Hindlimb muscle (tissue), 1 donor: ENCODE results near the gene PITPNB. TPM values are rescaled to one million over a fixed set of nuclear protein-coding genes. Genes with fewer than 3 reads are reported as not detected.

Experiments used
- DNase-seq: peaks from one replicate; pipeline ENCODE4 v3.0.0-alpha.2; 2013
- polyA plus RNA-seq: library from polyadenylated mRNA; unstranded; fragments of 120-200 nt; gene quantifications from one replicate; pipeline ENCODE4 v1.2.1, GENCODE V29; 2013; ENCODE audit not compliant: insufficient read length

PITPNB gene
- polyA plus RNA-seq, 1 donor: 38.3 TPM

DNA sequence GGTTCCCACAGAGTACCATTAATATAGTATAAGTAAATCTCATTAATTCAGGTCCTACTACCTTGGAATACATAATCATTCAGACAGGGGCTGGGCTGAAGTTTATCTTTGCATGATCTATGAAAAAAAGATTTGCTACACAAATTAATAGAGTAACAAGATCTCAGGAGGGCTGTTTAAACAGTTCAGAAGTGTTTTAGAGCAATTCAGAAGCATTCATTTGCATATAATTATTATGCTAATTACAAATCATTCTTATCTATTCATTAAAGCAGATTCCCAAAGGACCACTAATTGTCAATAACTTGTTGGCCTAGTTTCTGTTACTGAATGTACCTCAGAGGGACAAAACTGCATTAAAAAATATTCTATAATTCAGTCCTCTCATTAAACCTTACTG, 40.5 kb downstream of the PITPNB start:
- no peak for DNase-seq

DNA sequence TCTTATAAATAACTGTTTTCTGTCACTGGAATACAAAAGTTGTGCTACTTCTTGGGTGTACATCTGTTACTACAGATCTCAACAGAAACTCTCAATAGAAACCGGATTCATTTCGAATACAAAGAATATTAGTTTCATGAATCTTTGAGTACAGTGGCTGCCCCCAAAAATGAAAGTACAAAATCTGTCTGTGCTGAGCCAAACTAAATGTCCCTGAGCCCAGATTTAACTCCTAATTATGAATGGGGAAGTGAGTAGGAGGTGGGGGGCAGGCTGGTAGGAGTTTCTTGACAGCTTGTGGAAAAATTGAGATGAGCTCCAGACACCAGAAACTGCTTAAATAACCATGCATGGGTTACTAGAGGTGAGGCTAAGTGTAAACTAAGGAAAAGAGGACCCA, 41.6 kb downstream of the PITPNB start:
- DNase-seq: no peak

DNA sequence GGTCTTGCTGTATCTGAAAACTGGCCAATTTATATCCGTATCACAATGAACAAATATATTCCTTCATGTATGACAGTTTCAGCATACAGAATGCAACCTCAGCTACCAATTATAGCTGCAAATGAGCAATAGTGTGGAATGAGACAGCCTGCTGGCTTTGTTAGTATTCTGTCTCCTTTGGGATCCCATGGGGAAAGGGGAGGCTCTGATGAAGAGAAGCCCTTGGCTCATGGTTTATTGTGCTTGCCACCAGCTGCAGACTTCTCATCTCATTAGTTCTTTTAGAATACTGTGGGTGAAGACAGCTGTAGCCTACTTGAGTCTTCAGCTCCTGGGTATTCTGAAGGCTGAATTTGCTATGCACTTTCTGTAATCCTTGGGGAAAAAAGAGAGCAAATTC, 42.4 kb downstream of the PITPNB start:
- DNase-seq: no peak

GRCh38 chr22:27875951-27876350, 43.1 kb downstream of the PITPNB start:
- DNase-seq: no peak

GRCh38 chr22:27874764-27875163, 44.3 kb downstream of the PITPNB start:
- DNase-seq: no peak

GRCh38 chr22:27874185-27874584, 44.9 kb downstream of the PITPNB start:
- no peak for DNase-seq

- no peak for DNase-seq
Observed at GRCh38 chr22:27873472-27873871, 45.6 kb downstream of the PITPNB start.

DNA sequence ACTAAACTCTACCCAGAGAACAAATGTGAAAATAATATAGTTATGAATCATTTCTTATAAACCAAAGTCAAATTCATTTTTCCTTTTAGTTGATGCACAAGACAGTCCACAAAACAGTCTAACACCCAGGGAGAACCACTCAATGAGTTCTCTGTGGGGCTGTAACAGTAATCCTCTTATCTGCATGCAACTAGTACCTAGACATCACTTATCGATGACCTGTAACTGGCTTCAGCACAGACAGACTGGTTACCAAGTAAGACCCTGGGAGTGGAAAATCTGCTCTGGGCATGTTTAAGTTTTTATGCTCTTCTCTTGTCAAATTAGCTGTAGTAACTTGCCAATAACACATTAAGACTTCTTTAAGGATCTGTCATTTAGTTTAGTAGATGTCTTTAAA, 46.6 kb downstream of the PITPNB start:
- no peak for DNase-seq

DNA sequence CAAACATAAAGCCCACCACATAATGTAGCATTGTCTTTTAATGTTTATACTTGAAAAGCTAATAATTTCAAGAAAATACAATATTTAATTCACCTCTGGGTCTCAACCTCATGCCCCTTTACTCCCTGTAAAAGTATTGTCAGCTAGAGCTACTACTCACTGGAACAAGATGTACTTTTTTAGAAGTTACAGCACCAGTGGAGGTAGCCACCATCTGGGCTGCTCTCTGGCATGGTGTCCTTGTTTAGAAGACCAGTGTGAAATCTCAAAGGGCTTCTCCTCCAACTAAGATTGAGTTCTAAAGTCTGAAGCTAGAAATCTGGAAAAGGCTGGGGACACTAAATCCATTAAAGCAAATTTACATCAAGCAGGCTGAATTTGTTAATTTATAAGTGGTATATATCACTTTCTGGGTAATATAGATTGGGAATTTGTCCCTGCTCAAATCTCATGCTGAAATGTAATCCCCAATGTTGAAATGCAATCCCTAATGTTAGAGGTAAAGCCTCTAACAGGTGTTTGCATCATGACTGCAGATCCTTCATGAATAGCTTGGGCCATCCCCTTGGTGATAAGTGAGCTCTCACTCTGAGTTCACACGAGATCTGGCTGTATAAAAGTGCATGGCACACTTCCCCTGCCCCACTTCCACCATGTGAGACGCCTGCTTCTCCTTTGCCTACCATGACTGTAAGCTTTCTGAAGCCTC, 47.6 kb downstream of the PITPNB start:
- DNase-seq: no peak

GRCh38 chr22:27870234-27871191, 48.5 kb downstream of the PITPNB start:
- DNase-seq: no peak

DNA sequence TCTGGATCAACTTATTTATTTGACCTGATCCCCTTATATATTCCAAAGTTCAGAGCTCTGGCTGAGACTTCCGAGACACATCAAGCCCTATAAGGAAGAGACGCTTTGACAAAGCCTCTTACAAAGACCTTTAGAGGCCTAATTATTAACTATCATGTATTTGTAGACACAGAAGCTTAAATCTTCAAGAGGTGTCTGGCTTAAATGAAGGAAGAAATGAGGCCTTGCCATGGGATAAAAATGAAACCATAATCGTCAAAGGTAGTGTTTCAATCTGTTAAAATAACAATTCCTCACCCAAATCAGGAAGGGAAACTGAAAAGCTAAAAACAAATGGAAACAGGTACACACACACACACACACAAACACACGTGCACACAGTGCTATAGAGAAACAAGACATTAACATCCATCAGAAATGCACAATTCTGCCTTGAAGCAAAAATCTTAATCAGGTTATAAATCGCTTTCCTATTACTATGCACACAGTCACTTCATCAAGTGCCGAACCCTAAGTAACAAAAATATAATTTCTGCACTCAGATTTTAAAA, 50.2 kb downstream of the PITPNB start:
- no peak for DNase-seq

GRCh38 chr22:27867953-27868731, 50.9 kb downstream of the PITPNB start:
- DNase-seq: no peak

DNA sequence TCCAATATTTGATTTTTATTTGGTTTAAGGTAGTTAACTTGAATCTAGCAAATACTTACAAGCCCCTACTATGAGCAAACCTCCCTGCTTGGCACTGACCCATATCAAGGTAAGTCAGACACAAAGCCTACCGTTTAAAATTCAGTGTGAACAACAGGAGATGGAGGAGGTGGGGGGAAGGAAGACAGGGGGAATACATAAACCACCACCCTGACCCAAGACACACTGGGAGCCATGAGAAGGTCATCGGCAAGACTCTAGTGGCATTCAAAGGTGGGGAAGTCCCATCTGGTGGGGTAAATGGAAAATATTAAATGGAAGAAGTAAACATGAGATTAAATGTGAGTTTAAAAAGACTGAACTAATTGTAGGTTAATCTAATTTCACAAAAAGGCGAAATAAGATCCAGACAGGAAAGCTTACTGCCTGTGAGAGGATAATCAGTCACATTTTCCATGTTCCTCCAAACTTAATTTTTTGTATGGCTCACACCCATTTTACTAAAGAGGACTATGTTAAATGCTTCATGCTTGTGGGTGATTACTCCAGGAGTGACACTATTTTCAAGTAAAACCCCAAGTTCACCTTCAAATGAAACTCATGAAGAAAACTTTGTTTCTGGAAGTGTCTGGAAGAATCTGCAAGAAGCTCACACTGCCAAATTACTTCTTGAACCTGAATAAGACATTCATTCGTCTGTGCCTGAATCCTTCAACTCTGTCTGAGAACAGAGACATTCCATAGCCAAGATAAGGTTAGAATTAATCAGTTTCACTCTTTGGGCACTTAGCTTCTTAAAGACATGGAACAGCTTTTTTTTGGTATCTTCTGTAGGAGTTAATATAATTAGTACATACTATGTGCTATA, 51.7 kb downstream of the PITPNB start:
- DNase-seq: no peak

- DNase-seq: peak; percentile 65
Observed at GRCh38 chr22:27866135-27867084, 52.6 kb downstream of the PITPNB start.

DNA sequence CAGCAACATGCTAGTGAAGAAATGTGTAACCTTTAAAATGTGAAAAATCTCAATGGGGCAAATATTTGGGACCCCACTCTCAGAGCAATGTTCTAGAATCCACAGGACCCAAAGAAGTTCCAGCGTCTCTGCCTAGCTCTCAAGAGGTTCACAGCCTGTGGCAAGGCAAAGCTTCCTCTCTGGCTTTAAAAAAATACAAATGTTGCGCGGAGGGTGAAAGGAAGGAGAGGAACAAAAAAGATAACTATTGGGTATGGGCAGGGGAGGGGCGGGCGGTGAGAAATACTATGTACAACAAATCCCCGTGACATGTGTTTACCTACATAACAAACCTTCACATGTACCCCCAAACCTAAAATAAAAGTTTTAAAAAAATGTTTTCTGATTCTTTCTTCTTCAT, 53.6 kb downstream of the PITPNB start:
- DNase-seq: no peak

DNA sequence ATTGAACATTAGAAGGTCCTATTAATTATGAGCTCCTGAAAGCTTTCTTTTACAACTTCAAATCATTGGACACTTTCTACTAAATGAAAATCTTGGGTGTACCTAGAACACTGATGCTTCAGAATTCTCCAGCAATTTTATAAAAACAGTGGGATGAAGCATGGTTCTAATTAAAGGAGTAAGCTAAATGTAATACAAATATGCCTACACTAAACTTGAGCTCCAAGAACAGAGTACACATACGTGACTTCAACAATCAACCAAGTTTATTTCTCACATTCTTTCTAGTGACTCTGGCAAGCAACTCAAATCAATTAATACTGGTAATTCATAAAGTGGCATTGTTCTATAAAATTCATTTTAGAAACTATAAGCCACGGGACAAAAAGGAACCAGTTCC, 55.5 kb downstream of the PITPNB start:
- DNase-seq: no peak

DNA sequence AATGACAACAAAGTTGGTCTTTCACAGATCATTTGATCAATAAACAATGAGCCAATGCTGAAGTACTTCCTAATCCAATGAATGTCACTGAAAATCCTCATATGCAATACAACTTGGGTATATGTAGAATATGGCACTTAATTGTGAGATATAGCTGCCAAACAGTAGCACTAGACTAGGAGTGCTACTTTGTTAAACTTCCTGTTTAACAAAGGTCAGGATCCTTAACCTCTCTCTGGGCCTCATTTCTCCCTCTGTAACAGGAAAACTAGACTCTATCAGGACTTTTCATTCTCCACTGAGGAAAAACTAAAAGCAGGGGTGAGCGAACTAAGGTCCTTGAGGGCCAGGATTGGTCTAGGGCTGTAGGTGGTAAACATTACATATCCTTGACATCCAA, 56.1 kb downstream of the PITPNB start:
- no peak for DNase-seq

- DNase-seq: no peak
Observed at GRCh38 chr22:27859336-27859735, 59.7 kb downstream of the PITPNB start.

DNA sequence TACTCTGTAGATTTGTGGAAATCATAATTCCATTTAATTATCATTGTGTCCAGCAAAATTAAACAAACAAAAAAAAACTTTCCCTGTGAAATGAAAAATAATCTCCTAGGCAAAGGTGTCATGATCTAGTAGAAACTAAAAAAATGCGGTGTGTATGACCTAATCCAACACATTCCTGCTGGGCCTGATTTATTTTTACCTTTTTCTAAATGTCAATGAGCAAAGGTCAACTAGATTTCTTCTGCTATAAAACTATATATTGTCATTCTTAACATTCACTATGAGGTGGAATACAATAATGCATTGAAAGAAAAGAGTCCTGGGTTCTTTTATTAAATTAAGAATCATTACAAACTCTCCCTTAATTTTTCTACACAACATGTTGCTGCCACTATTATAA, 60.4 kb downstream of the PITPNB start:
- DNase-seq: no peak

GRCh38 chr22:27857443-27857842, 61.6 kb downstream of the PITPNB start:
- DNase-seq: no peak

- DNase-seq: no peak
Observed at GRCh38 chr22:27856386-27856785, 62.7 kb downstream of the PITPNB start.
